PFSK-1 (cell line): ENCODE measurements around the gene TBC1D22A.

Experiments
- FOXP2 ChIP-seq: optimal IDR thresholded peaks from 2 replicates; pipeline ENCODE3; 2011; ENCODE audit warnings: borderline replicate concordance, control low read depth, inconsistent platforms; ENCODE audit not compliant: insufficient read depth; ENCODE audit errors: extremely low read length, extremely low read depth
- REST ChIP-seq, 2 experiments: IDR thresholded peaks; 2 replicates each; pipeline versions ENCODE4 v1.6.1 to v1.8.0; 2011 to 2012; ENCODE audit warnings: low read depth in 2 of 2, low read length in 2 of 2, control low read depth in 1 of 2, inconsistent platforms in 1 of 2, mild to moderate bottlenecking in 1 of 2, moderate library complexity in 1 of 2; ENCODE audit not compliant: insufficient read depth in 1 of 2
- TAF1 ChIP-seq: IDR thresholded peaks from 2 replicates; pipeline ENCODE4 v1.6.1; 2012; ENCODE audit warnings: low read length, control low read depth, borderline replicate concordance; ENCODE audit not compliant: insufficient read depth

GRCh38 chr22:47095395-47096122 lies 333.1 kb downstream of the TBC1D22A start:
- TF ChIP-seq TAF1 (no peak), REST (IDR thresholded peaks at IDR 0.05; ENCODE audit: insufficient read depth in 1 of 2, low read depth in 2 of 2, low read length in 2 of 2) (no peak), FOXP2 (no peak)
